ENCODE measurements around the gene LSM2.

- TF ChIP-seq CTCF (IDR thresholded peaks at IDR 0.05; ENCODE audit: poor library complexity), result no peak
- no peak for TF ChIP-seq EZH2 (IDR thresholded peaks at IDR 0.05; ENCODE audit: borderline replicate concordance)
Observed at GRCh38 chr6:31765559-31765909, 41.2 kb downstream of the LSM2 start.

Measured in hepatocyte (in vitro differentiated cells).